Transverse colon (tissue), 4 donors: ENCODE measurements around the gene SMC4. TPM values are rescaled to one million over a fixed set of nuclear protein-coding genes. Genes with fewer than 3 reads are reported as not detected.

Experiments
- DNase-seq: peaks from one replicate; pipeline ENCODE4 v3.0.0-alpha.2; 2019
- H3K27ac ChIP-seq, 4 donors: fragments of 200-600 bp; sonication (generic); 2 replicates each; pipeline ENCODE4 v1.5.1; 2016 to 2018; ENCODE audit warnings: inconsistent platforms in 4 of 4
- H3K27me3 ChIP-seq: fragments of 200-600 bp; sonication (generic); 2 replicates; pipeline ENCODE4 v1.5.1; 2017; ENCODE audit warnings: inconsistent platforms
- H3K36me3 ChIP-seq, 4 donors: fragments of 200-600 bp; sonication (generic); 2 replicates each; pipeline ENCODE4 v1.5.1; 2017 to 2019; ENCODE audit warnings: inconsistent platforms in 4 of 4
- H3K4me1 ChIP-seq, 4 donors: fragments of 200-600 bp; sonication (generic); 2 replicates each; pipeline ENCODE4 v1.5.1; 2017 to 2020; ENCODE audit warnings: inconsistent platforms in 4 of 4
- H3K4me3 ChIP-seq, 4 donors: fragments of 200-600 bp; sonication (generic); 1 replicate in 1 of 4; 2 replicates in 3 of 4; pipeline versions ENCODE4 v1.5.1 to v1.6.1; 2017 to 2019; ENCODE audit warnings: inconsistent platforms in 4 of 4
- H3K9me3 ChIP-seq, 2 donors: fragments of 200-600 bp; sonication (generic); 2 replicates each; pipeline ENCODE4 v1.5.1; 2017 to 2019; ENCODE audit warnings: inconsistent platforms in 2 of 2
- EP300 ChIP-seq: sonication (generic); formaldehyde crosslinking; IDR thresholded peaks from one replicate; pipeline ENCODE4 v1.6.1; 2017; ENCODE audit warnings: antibody characterized with exemption, low read depth
- POLR2A ChIP-seq: fragments of 450-650 bp; IDR thresholded peaks from one replicate; pipeline ENCODE4 v1.6.1; 2016; ENCODE audit warnings: antibody characterized with exemption, mild to moderate bottlenecking, moderate library complexity
- POLR2AphosphoS5 ChIP-seq, 3 donors: sonication (generic); formaldehyde crosslinking; IDR thresholded peaks; one replicate each; pipeline ENCODE4 v1.6.1; 2016; ENCODE audit warnings: antibody characterized with exemption in 3 of 3
- WGBS, 2 donors: methylation state at CpG; one replicate each; pipeline ENCODE4 v1.1.5; 2018; ENCODE audit warnings: low coverage in 1 of 2; 5-methylcytosine and 5-hydroxymethylcytosine counted together
- in situ Hi-C, 4 donors: fragments of 200-750 bp; cut with MboI; loops; one replicate each; pipeline versions ENCODE4 v1.15.0 to v1.15.1; 2017; ENCODE audit warnings: low sequenced_read_pairs in 3 of 4, low pct_ligation_motif_present in 1 of 4, low pct_unique_long_range_greater_than_20kb in 1 of 4
- intact Hi-C: fragments of 100-400 bp; cut with DNase I; formaldehyde crosslinking; loops from one replicate; pipeline ENCODE4 v1.15.1; 2023; ENCODE audit warnings: low total_unique reads
- total RNA-seq, 4 donors: library from RNA; depleted of rRNA; stranded (reverse); fragments of >200 nt; gene quantifications; one replicate each; pipeline ENCODE4 v1.1.0, GENCODE V29; 2016
- TF ChIP-seq, protein P1 (sequence below), 5 experiments: fragments of 200-600 bp in 3 of 5; fragments of 450-650 bp in 2 of 5; sonication (generic) in 3 of 5; IDR thresholded peaks; 1 replicate in 2 of 5; 2 replicates in 3 of 5; pipeline ENCODE4 v1.5.1; 2016 to 2017; ENCODE audit warnings: antibody characterized with exemption in 5 of 5, inconsistent platforms in 3 of 5, mild to moderate bottlenecking in 2 of 5, moderate library complexity in 1 of 5

SMC4 gene
- total RNA-seq, 4 donors from 2014 or later, result 29.4 to 263 (median 57.9) TPM

DNA sequence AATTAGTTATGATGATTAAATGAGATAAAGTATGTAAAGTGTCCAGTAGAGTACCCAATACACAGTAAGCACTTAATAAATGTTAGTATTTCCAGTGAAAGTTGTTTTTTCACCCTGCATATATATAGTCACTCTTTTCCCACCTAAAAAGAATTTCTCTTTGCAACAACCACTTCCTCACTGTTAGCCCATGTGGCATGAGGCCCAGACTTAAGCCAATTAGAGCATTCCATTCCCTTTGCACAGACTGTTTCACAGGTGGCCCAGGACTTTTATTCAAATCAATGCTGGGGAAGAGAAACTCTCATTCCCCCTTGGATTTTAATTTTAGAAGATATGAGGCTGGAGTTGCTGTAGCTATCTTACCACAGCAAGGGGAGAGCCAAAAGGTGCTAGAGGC lies 4.2 kb upstream of the SMC4 start:
- intact Hi-C loops (no loop called here), in situ Hi-C loops (no loop called here)
- Histone ChIP-seq H3K4me3 (no peak overlapping the region), H3K36me3 (no peaks in the 10 kb centered on the region), H3K27me3 (no peaks in the 10 kb centered on the region), H3K4me1 (peaks cover 4 to 7% (median 6%) of the 10 kb centered on the region in 4 donors), H3K9me3 (no peaks in the 10 kb centered on the region), H3K27ac (no peak overlapping the region)
- DNase-seq, result no peak
- no peak for TF ChIP-seq POLR2A
- TF ChIP-seq, protein P1, sequence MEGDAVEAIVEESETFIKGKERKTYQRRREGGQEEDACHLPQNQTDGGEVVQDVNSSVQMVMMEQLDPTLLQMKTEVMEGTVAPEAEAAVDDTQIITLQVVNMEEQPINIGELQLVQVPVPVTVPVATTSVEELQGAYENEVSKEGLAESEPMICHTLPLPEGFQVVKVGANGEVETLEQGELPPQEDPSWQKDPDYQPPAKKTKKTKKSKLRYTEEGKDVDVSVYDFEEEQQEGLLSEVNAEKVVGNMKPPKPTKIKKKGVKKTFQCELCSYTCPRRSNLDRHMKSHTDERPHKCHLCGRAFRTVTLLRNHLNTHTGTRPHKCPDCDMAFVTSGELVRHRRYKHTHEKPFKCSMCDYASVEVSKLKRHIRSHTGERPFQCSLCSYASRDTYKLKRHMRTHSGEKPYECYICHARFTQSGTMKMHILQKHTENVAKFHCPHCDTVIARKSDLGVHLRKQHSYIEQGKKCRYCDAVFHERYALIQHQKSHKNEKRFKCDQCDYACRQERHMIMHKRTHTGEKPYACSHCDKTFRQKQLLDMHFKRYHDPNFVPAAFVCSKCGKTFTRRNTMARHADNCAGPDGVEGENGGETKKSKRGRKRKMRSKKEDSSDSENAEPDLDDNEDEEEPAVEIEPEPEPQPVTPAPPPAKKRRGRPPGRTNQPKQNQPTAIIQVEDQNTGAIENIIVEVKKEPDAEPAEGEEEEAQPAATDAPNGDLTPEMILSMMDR (IDR thresholded peaks at IDR 0.05), result no peak

DNA sequence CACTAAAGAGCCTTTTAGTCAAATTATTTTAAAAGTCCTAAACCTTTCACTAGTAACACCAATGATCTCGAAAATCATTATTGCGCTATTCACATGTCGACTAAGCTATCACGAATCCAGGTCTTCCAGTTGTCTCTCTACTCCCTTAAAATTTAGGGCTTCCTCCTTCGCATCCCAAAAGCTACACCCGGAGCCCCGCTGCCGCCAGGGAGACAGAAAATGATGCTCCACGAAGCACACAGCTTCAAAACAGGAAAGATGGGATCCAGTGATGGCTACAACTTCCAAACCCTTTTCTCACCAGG lies 678 bp upstream of the SMC4 start:
- no peaks in the 10 kb centered on the region for H3K9me3 ChIP-seq
- H3K27ac ChIP-seq, result peak overlapping the region; percentile 88 to 94 (median 93)
- no peaks in the 10 kb centered on the region for H3K36me3 ChIP-seq
- no peak for TF ChIP-seq POLR2A
- no peak for TF ChIP-seq EP300
- TF ChIP-seq, protein P1 (IDR thresholded peaks at IDR 0.05), result no peak
- no peak for TF ChIP-seq POLR2AphosphoS5 (IDR thresholded peaks at IDR 0.05)
- H3K4me1 ChIP-seq, result peaks cover 4 to 34% (median 14%) of the 10 kb centered on the region in 4 donors
- peak overlapping the region; percentile 59 to 96 (median 74) for H3K4me3 ChIP-seq
- 0 to 1% methylated on average over 8 to 9 of the region's 9 CpGs for WGBS, 2 donors
- no peak for DNase-seq
- intact Hi-C loops, result no loop called here
- in situ Hi-C loops, result no loop called here
- no peaks in the 10 kb centered on the region for H3K27me3 ChIP-seq

DNA sequence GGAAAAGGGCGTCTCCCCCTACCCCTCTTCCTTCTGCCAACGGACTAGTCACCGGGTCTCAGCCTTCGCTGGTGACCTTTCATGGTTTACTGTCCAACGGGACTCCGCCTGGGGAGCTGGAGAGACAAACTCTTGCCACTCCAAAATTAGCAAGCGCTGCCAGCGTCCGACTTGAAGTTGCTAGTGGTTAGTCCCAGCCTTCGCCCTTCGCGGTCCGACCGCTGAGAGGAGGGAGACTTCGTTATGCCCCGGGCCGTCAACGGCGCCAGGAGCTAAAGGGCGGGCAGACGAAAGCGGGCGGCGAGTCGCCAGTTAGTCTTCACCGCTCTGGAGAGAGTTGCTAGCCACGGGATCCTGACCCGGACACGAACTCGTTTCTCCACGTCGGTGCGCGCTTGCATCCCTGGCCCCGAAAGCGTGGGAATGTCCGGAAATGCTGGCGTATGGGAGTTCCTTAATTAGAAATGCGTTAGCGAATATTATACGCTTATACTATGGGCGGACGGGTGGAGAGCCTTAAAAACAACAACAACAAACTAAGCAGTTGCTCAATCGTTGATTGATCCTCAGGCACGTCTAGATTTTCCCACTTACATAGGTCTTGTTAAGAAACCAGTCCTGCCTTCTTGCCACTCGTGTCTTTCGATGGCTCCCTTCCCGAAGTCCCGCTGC lies 716 bp downstream of the SMC4 start:
- peak overlapping the region; percentile 59 to 96 (median 76) for H3K4me3 ChIP-seq
- TF ChIP-seq POLR2A (no peak), POLR2AphosphoS5 (IDR thresholded peaks at IDR 0.05) (peak in 1 of 3 donors; percentile 13), EP300 (no peak)
- DNase-seq, result peak; percentile 48
- intact Hi-C loops (no loop called here), in situ Hi-C loops (no loop called here)
- H3K9me3 ChIP-seq, result no peaks in the 10 kb centered on the region
- 0 to 10% methylated on average over 4 to 46 of the region's 49 CpGs for WGBS, 2 donors
- H3K36me3 ChIP-seq, result no peaks in the 10 kb centered on the region
- H3K4me1 ChIP-seq, result peaks cover 4 to 42% (median 16%) of the 10 kb centered on the region in 4 donors
- no peaks in the 10 kb centered on the region for H3K27me3 ChIP-seq
- H3K27ac ChIP-seq, result peak overlapping the region; percentile 88 to 94 (median 93)

DNA sequence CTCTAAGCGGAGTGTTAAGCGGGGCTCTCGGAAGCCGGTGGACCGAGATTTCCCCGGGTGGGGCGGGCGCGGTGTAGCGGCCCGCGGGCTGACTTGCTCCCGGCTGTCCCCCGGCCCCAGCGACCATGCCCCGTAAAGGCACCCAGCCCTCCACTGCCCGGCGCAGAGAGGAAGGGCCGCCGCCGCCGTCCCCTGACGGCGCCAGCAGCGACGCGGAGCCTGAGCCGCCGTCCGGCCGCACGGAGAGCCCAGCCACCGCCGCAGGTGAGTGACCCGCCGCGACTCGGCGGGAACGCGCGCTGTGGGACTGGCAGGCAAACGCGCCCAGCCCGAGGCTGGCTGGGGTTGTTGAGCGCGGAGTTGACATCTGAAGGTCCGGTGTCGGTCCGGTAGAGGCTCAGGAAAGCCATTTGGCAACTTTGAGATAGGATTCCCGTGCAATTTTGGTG lies 1.3 kb downstream of the SMC4 start:
- peak; percentile 28 for DNase-seq

More for the DNA sequence above, 1.3 kb downstream of the SMC4 start:
- peak overlapping the region; percentile 59 to 96 (median 76) for H3K4me3 ChIP-seq
- no peak for TF ChIP-seq POLR2AphosphoS5 (IDR thresholded peaks at IDR 0.05)
- no peak for TF ChIP-seq POLR2A
- TF ChIP-seq EP300, result no peak
- TF ChIP-seq, protein P1 (IDR thresholded peaks at IDR 0.05), result no peak
- H3K4me1 ChIP-seq, result peaks cover 4 to 42% (median 16%) of the 10 kb centered on the region in 4 donors
- in situ Hi-C loops, result no loop called here
- intact Hi-C loops, result no loop called here
- no peaks in the 10 kb centered on the region for H3K36me3 ChIP-seq
- H3K27me3 ChIP-seq, result no peaks in the 10 kb centered on the region
- H3K9me3 ChIP-seq, result no peaks in the 10 kb centered on the region
- WGBS, 2 donors, result 0% methylated on average over 26 of the region's 51 CpGs; no CpG with 5 or more reads in 1 of the 2 donors
- H3K27ac ChIP-seq, result peak overlapping the region; percentile 88 to 94 (median 93)
